ENCODE data around the gene VPS39.
"Not testable (repeated sequence)": the region's sequence is repeated elsewhere in the genome, so short reads cannot be mapped to it uniquely, and the experiment has no call there.

The VPS39 gene

DNA sequence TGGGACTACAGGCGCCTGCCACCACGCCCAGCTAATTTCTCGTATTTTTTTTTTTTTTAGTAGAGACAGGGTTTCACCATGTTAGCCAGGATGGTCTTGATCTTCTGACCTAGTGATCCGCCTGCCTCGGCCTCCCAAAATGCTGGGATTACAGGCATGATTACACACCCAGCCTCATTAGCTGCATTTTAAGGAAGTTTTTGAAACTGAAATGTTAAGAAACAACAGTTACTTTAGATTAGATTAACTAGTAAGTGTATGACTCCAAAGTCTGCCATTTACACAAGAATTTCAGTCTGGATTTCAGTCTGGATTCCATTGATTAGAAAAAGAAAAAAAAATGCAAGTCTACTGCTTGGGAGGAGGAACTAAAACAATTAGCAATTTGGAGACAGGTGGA lies 24.5 kb upstream of the VPS39 start:
- POLR2A ChIA-PET: no interaction called here
- no peak for DNase-seq (ENCODE audit: extremely low spot score)
- CTCF ChIA-PET: no interaction called here
- TF ChIP-seq ZNF384 (IDR thresholded peaks at IDR 0.05) (no peak), ELF4 (IDR thresholded peaks at IDR 0.05) (no peak), FOXK2 (IDR thresholded peaks at IDR 0.05) (no peak)

DNA sequence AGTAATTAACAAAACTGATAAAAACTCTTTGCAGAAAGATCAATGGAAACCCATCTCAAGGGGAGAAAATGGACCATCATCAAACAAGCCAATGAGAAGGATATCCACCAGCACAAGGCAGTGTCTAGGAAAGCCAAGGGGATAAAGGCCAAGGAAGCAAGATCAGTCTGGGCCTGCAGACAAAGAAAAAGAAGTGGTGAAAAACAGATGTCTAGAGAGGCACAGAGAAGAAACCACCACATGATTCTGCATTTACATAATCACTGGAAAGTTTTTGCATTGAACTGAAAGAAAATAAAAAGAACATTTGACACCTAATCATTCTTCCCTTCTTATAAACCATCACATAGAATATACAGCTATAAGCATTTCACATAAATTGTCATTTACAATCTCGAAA lies 23.0 kb upstream of the VPS39 start:
- DNase-seq (ENCODE audit: extremely low spot score): no peak
- CTCF ChIA-PET: no interaction called here
- POLR2A ChIA-PET: no interaction called here
- TF ChIP-seq LEF1 (IDR thresholded peaks at IDR 0.05; ENCODE audit: borderline replicate concordance) (no peak), ELF4 (IDR thresholded peaks at IDR 0.05) (no peak)

DNA sequence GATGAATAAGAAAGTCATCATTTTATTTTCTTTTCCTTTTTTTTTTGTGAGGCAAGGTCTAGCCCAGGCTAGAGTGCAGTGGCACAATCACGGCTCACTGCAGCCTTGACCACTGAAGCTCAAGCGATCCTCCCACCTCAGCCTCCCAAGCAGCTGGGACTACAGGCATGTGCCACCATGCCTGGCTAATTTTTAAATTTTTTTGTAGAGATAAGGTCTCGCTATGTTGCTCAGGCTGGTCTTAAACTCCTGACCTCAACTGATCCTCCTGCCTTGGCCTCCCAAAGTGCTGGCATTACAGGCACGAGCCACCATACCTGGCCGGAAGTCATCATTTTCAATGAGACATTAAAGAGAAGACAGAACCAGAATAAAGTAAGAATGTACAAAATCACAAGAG lies 20.9 kb upstream of the VPS39 start:
- CTCF ChIA-PET; DNase-seq (ENCODE audit: extremely low spot score); POLR2A ChIA-PET: not testable (repeated sequence)

DNA sequence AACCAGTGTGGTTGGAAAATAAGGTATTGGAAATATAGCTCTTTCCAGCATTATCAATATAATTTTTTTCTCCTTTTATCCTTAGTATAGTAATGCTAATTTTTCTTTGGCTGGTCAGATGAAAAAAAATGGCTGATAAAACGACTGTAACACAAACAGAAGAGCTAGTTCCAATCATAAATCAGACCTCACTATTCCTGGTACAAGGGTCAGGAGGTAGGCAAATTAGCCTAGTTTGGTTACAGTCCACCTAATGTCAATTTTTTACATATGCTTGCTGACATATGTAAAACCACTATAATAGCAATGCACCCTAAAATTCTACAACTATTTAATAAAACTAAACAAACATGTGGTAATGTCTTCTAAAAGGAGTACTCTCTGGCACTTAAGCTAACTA lies 19.9 kb upstream of the VPS39 start:
- POLR2A ChIA-PET: no interaction called here
- TF ChIP-seq SUZ12 (IDR thresholded peaks at IDR 0.05) (no peak), TARDBP (IDR thresholded peaks at IDR 0.05) (no peak), SP1 (IDR thresholded peaks at IDR 0.05) (no peak), NFRKB (IDR thresholded peaks at IDR 0.05) (no peak), ELF4 (IDR thresholded peaks at IDR 0.05) (no peak), ZNF384 (IDR thresholded peaks at IDR 0.05) (no peak), L3MBTL2 (conservative IDR thresholded peaks at IDR 0.05) (no peak), FOXM1 (IDR thresholded peaks at IDR 0.05; ENCODE audit: borderline replicate concordance) (no peak), ARNT (IDR thresholded peaks at IDR 0.05) (no peak), HDGF (IDR thresholded peaks at IDR 0.05; ENCODE audit: borderline replicate concordance) (no peak), BHLHE40 (IDR thresholded peaks at IDR 0.05; ENCODE audit: borderline replicate concordance) (no peak), FOXK2 (IDR thresholded peaks at IDR 0.05) (no peak), CTBP1 (IDR thresholded peaks at IDR 0.05; ENCODE audit: borderline replicate concordance) (no peak), LEF1 (IDR thresholded peaks at IDR 0.05; ENCODE audit: borderline replicate concordance) (no peak)
- TF ChIP-seq, protein P1, sequence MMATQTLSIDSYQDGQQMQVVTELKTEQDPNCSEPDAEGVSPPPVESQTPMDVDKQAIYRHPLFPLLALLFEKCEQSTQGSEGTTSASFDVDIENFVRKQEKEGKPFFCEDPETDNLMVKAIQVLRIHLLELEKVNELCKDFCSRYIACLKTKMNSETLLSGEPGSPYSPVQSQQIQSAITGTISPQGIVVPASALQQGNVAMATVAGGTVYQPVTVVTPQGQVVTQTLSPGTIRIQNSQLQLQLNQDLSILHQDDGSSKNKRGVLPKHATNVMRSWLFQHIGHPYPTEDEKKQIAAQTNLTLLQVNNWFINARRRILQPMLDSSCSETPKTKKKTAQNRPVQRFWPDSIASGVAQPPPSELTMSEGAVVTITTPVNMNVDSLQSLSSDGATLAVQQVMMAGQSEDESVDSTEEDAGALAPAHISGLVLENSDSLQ (IDR thresholded peaks at IDR 0.05): no peak
- DNase-seq (ENCODE audit: extremely low spot score): no peak
- CTCF ChIA-PET: interaction anchor here (0.9 kb wide), 1 partner anchor 157 kb away, joined by 4 read pairs; no protein-coding TSS in a partner anchor

DNA sequence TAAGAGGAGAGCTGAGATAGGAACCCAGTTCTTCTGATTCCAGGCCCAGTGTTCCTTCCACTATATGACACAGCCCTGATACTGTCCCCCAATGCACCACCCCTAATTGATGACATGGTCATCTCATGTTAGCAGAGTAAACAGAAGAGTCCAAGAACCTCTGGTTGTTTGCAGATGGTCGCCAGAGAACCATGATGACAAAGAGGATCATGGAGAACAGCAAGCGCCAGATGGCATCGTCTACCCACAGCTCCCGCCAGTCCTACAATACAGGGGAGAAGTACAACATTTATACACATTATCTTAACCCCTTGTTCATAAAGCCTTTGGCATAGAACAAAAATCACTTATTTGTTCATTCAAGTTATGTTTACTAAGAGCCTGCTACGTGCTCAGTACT lies 18.5 kb upstream of the VPS39 start:
- ChIA-PET CTCF (no interaction called here), POLR2A (no interaction called here)
- TF ChIP-seq FOXK2 (IDR thresholded peaks at IDR 0.05): no peak
- TF ChIP-seq NFRKB (IDR thresholded peaks at IDR 0.05): no peak
- no peak for TF ChIP-seq ELF4 (IDR thresholded peaks at IDR 0.05)
- TF ChIP-seq LEF1 (IDR thresholded peaks at IDR 0.05; ENCODE audit: borderline replicate concordance): no peak
- no peak for TF ChIP-seq SUZ12 (IDR thresholded peaks at IDR 0.05)
- TF ChIP-seq SP1 (IDR thresholded peaks at IDR 0.05): no peak
- TF ChIP-seq ZNF384 (IDR thresholded peaks at IDR 0.05): no peak
- TF ChIP-seq CTBP1 (IDR thresholded peaks at IDR 0.05; ENCODE audit: borderline replicate concordance): no peak
- no peak for TF ChIP-seq L3MBTL2 (conservative IDR thresholded peaks at IDR 0.05)
- TF ChIP-seq FOXM1 (IDR thresholded peaks at IDR 0.05; ENCODE audit: borderline replicate concordance): no peak
- TF ChIP-seq TARDBP (IDR thresholded peaks at IDR 0.05): no peak
- TF ChIP-seq, protein P1 (IDR thresholded peaks at IDR 0.05): no peak
- no peak for TF ChIP-seq ARNT (IDR thresholded peaks at IDR 0.05)
- no peak for TF ChIP-seq HDGF (IDR thresholded peaks at IDR 0.05; ENCODE audit: borderline replicate concordance)
- TF ChIP-seq BHLHE40 (IDR thresholded peaks at IDR 0.05; ENCODE audit: borderline replicate concordance): no peak
- TF ChIP-seq FOXA1 (IDR thresholded peaks at IDR 0.05): no peak
- DNase-seq (ENCODE audit: extremely low spot score): no peak

DNA sequence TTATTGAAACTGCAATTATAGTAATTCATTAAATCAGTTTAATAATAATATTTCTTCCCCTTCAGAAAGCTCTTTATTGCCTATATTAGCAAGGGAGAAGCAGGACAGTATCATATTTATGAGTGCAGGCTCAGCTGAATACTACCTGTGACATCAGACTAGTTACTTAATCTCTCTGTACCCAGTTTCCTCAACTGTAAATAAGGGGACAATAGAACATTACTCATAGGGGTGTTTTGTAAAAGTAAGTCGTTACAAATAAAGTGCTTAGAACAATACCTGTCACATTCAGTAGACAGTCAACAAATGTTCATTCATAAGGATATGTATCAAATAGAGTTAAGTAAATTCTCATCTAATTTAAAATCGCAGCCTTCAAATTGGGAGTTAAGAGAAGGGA lies 12.1 kb upstream of the VPS39 start:
- no peak for DNase-seq (ENCODE audit: extremely low spot score)
- POLR2A ChIA-PET: no interaction called here
- CTCF ChIA-PET: interaction anchor here (0.5 kb wide), 1 partner anchor 9 kb away, joined by 3 read pairs; no protein-coding TSS in a partner anchor
- no peak for TF ChIP-seq TARDBP (IDR thresholded peaks at IDR 0.05)
- TF ChIP-seq SUZ12 (IDR thresholded peaks at IDR 0.05): no peak
- TF ChIP-seq NFRKB (IDR thresholded peaks at IDR 0.05): no peak
- TF ChIP-seq FOXA1 (IDR thresholded peaks at IDR 0.05): no peak

DNA sequence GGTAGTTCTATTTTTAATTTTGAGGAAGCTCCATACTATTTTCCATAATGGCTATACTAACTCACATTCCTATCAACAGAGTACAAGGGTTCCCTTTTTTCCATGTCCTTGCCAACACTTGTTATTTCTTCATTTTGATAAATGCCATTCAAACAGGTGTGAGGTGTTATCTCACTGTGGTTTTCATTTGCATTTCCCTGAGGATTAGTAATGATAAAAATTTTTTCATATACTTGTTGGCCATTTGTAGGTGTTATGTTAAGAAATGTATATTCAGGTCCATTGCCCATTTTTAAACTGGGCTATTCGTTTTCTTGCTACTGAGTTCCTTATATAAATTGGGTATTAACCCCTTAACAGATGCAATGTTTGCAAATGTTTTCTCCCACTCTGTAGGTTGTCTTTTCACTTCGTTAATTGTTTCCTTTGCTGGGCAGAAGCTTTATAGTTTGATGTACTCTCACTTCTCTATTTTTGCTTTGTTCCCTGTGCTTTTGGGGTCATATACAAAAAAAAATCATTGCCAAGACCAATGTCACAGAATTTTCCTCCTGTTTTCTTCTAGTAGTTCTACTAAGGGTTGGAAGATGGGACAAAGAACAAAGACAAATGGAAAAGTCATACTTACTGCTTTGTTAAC lies 11.0 kb upstream of the VPS39 start:
- ChIA-PET CTCF (no interaction called here), POLR2A (no interaction called here)
- TF ChIP-seq FOXA1 (IDR thresholded peaks at IDR 0.05): no peak
- no peak for DNase-seq (ENCODE audit: extremely low spot score)

DNA sequence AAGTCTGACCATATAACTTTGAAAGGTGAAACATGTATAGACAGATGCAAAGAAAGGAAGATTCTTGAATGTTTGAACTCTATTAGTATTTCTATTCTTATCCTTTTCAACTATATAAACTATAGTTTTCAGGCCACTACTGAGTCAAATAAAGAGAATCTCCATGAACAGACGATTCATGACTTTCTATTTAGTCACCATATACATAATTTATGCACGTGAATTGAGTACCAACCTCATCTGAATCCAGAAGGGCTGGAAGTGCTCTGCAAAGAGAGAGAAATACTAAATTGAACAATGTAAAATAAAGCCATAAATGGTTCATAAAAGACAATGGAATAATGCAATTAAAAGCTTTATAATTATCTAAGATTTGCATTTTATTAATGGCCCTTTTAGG lies 9.5 kb upstream of the VPS39 start:
- TF ChIP-seq CTBP1 (IDR thresholded peaks at IDR 0.05; ENCODE audit: borderline replicate concordance): no peak
- TF ChIP-seq, protein P1 (IDR thresholded peaks at IDR 0.05): no peak
- no peak for TF ChIP-seq L3MBTL2 (conservative IDR thresholded peaks at IDR 0.05)
- no peak for TF ChIP-seq ELF4 (IDR thresholded peaks at IDR 0.05)
- TF ChIP-seq SP1 (IDR thresholded peaks at IDR 0.05): no peak
- no peak for TF ChIP-seq FOXA1 (IDR thresholded peaks at IDR 0.05)
- no peak for TF ChIP-seq FOXK2 (IDR thresholded peaks at IDR 0.05)
- TF ChIP-seq FOXM1 (IDR thresholded peaks at IDR 0.05; ENCODE audit: borderline replicate concordance): no peak
- no peak for TF ChIP-seq SUZ12 (IDR thresholded peaks at IDR 0.05)
- no peak for TF ChIP-seq ZNF384 (IDR thresholded peaks at IDR 0.05)
- TF ChIP-seq BHLHE40 (IDR thresholded peaks at IDR 0.05; ENCODE audit: borderline replicate concordance): no peak
- TF ChIP-seq HDGF (IDR thresholded peaks at IDR 0.05; ENCODE audit: borderline replicate concordance): no peak
- TF ChIP-seq LEF1 (IDR thresholded peaks at IDR 0.05; ENCODE audit: borderline replicate concordance): no peak
- TF ChIP-seq TARDBP (IDR thresholded peaks at IDR 0.05): no peak
- TF ChIP-seq NFRKB (IDR thresholded peaks at IDR 0.05): no peak
- TF ChIP-seq ARNT (IDR thresholded peaks at IDR 0.05): no peak
- POLR2A ChIA-PET: no interaction called here
- no peak for DNase-seq (ENCODE audit: extremely low spot score)
- CTCF ChIA-PET: no interaction called here

Measured in HEK293T (cell line).